ENCODE data around the gene EME1.

The EME1 gene

GRCh38 chr17:50364061-50364458 lies 9.0 kb upstream of the EME1 start:
- no peak for DNase-seq

GRCh38 chr17:50364715-50365114 lies 8.3 kb upstream of the EME1 start:
- DNase-seq, result peak; percentile 12

GRCh38 chr17:50365165-50365564 lies 7.9 kb upstream of the EME1 start:
- no peak for DNase-seq

- DNase-seq, result no peak
Measured at GRCh38 chr17:50365649-50366393, 7.2 kb upstream of the EME1 start.

GRCh38 chr17:50367401-50367800 lies 5.6 kb upstream of the EME1 start:
- no peak for DNase-seq

GRCh38 chr17:50370052-50370451 lies 3.0 kb upstream of the EME1 start:
- DNase-seq, result no peak

GRCh38 chr17:50371526-50371925 lies 1.5 kb upstream of the EME1 start:
- DNase-seq, result no peak

- no peak for DNase-seq
Measured at GRCh38 chr17:50372222-50372757, 739 bp upstream of the EME1 start.

GRCh38 chr17:50373705-50374104 lies 676 bp downstream of the EME1 start:
- no peak for DNase-seq

- DNase-seq, result no peak
Measured at GRCh38 chr17:50375858-50376538, 3.0 kb downstream of the EME1 start.

- no peak for DNase-seq
Measured at GRCh38 chr17:50379351-50380132, 6.5 kb downstream of the EME1 start.

- DNase-seq, result no peak
Measured at GRCh38 chr17:50380369-50381259, 7.6 kb downstream of the EME1 start.

GRCh38 chr17:50381260-50381815 lies 8.3 kb downstream of the EME1 start:
- no peak for DNase-seq

GRCh38 chr17:50381920-50382319 lies 8.9 kb downstream of the EME1 start:
- no peak for DNase-seq

- DNase-seq, result no peak
Measured at GRCh38 chr17:50382931-50383330, 9.9 kb downstream of the EME1 start.

GRCh38 chr17:50386510-50386909 lies 13.5 kb downstream of the EME1 start:
- DNase-seq, result no peak

GRCh38 chr17:50388728-50389127 lies 15.7 kb downstream of the EME1 start:
- no peak for DNase-seq

GRCh38 chr17:50389534-50389933 lies 16.5 kb downstream of the EME1 start:
- DNase-seq, result no peak

GRCh38 chr17:50392621-50393020 lies 19.6 kb downstream of the EME1 start:
- no peak for DNase-seq

- no peak for DNase-seq
Measured at GRCh38 chr17:50393700-50394099, 20.7 kb downstream of the EME1 start.

- DNase-seq, result no peak
Measured at GRCh38 chr17:50394711-50395110, 21.7 kb downstream of the EME1 start.
